GM12878 (cell line): ENCODE data around the gene GVQW3. TPM values are rescaled to one million over a fixed set of nuclear protein-coding genes. Genes with fewer than 3 reads are reported as not detected.

Source experiments
- ATAC-seq: fragments of 200-7000 bp; cut with Tn5 transposase; 3 replicates; pipeline ENCODE4 v1.9.1; 2020; ENCODE audit warnings: mild to moderate bottlenecking, moderate library complexity
- BruUV-seq: library from RNA; stranded (reverse); fragments of 400-500 nt; replicated peaks from 2 replicates; lab custom pipeline; 2021; lab: Mats Ljungman, UMichigan
- CTCF ChIA-PET: fragments of 300-600 bp; sonication (Branson Sonifier 250); formaldehyde crosslinking; extraction: SDS; loops from one replicate; lab custom pipeline; 2021; ENCODE audit warnings: inconsistent platforms; lab: Yijun Ruan, JAX
- POLR2A ChIA-PET: fragments of 350-600 bp; formaldehyde crosslinking; extraction: SDS; loops from one replicate; lab custom pipeline; 2021; ENCODE audit warnings: inconsistent platforms; lab: Charles Lee
- RAD21 ChIA-PET: fragments of 300-600 bp; sonication (Branson Sonifier 250); formaldehyde crosslinking; loops from one replicate; lab custom pipeline; 2023; ENCODE audit warnings: antibody characterized with exemption; ENCODE audit not compliant: unreplicated experiment; lab: Charles Lee
- SMC1A ChIA-PET: fragments of 300-600 bp; sonication (Branson Sonifier 250); formaldehyde crosslinking; loops from one replicate; lab custom pipeline; 2023; ENCODE audit not compliant: unreplicated experiment, uncharacterized antibody; lab: Charles Lee
- DNase-seq: peaks from one replicate; pipeline ENCODE4 v3.0.0-alpha.2; 2011; ENCODE audit warnings: low read depth, low spot score
- FAIRE-seq: peaks from 3 replicates; lab custom pipeline; 2011; peaks lifted over from hg19 to GRCh38; lab: Jason Lieb, UNC
- H2AFZ ChIP-seq: 2 replicates; pipeline ENCODE4 v1.6.0; 2011; ENCODE audit warnings: low read depth, low read length, control low read depth; ENCODE audit not compliant: control insufficient read depth
- H3K27ac ChIP-seq: 2 replicates; pipeline ENCODE4 v1.5.1; 2011; ENCODE audit warnings: control low read depth; ENCODE audit not compliant: control insufficient read depth, insufficient read depth
- H3K27me3 ChIP-seq, 2 experiments: replicated peaks in 1 of 2; 2 replicates each; pipeline versions ENCODE4 v1.6.0 to v1.6.1; 2011; ENCODE audit warnings: low read length in 1 of 2; ENCODE audit not compliant: control insufficient read depth in 2 of 2, insufficient read depth in 2 of 2
- H3K36me3 ChIP-seq, 2 experiments: 2 replicates each; pipeline ENCODE4 v1.5.1; 2011; ENCODE audit warnings: low read length in 1 of 2; ENCODE audit not compliant: control insufficient read depth in 2 of 2, insufficient read depth in 2 of 2
- H3K4me1 ChIP-seq: 2 replicates; pipeline ENCODE4 v1.6.1; 2011; ENCODE audit warnings: mild to moderate bottlenecking, low read length, moderate library complexity, mixed read lengths; ENCODE audit not compliant: control insufficient read depth, insufficient read depth
- H3K4me2 ChIP-seq: 2 replicates; pipeline ENCODE4 v1.6.0; 2011; ENCODE audit warnings: control low read depth; ENCODE audit not compliant: control insufficient read depth, insufficient read depth
- H3K4me3 ChIP-seq: fragments of 200-600 bp; sonication (generic); 2 replicates; pipeline ENCODE4 v1.5.1; 2016
- H3K79me2 ChIP-seq: 2 replicates; pipeline ENCODE4 v1.6.0; 2011; ENCODE audit warnings: low read length; ENCODE audit not compliant: control insufficient read depth, insufficient read depth
- H3K9ac ChIP-seq: 2 replicates; pipeline ENCODE4 v1.8.0; 2011; ENCODE audit warnings: low read length, control low read depth, mixed read lengths; ENCODE audit not compliant: control insufficient read depth, insufficient read depth
- H3K9me3 ChIP-seq: replicated peaks from 3 replicates; pipeline ENCODE4 v1.5.1; 2011; ENCODE audit warnings: mild to moderate bottlenecking, low read length; ENCODE audit not compliant: control insufficient read depth, insufficient read depth
- H4K20me1 ChIP-seq: 2 replicates; pipeline ENCODE4 v1.6.0; 2011; ENCODE audit not compliant: control insufficient read depth, insufficient read depth
- ELK1 ChIP-seq: IDR thresholded peaks from 2 replicates; pipeline ENCODE4 v1.6.1; 2012; ENCODE audit warnings: low read depth, low read length, improper control_type of control experiment
- FOS ChIP-seq: IDR thresholded peaks from 3 replicates; pipeline ENCODE4 v1.6.1; 2011; ENCODE audit warnings: borderline replicate concordance; ENCODE audit not compliant: insufficient read length; ENCODE audit errors: extremely low read depth
- FOXM1 ChIP-seq: IDR thresholded peaks from 2 replicates; pipeline ENCODE4 v1.6.1; 2012; ENCODE audit warnings: low read depth, mild to moderate bottlenecking, inconsistent platforms, low read length, moderate library complexity
- IKZF2 ChIP-seq, 2 experiments: fragments of 450-650 bp; IDR thresholded peaks; 2 replicates each; pipeline ENCODE4 v1.6.1; 2017; ENCODE audit warnings: mild to moderate bottlenecking in 2 of 2, moderate library complexity in 2 of 2
- LARP7 ChIP-seq: fragments of 450-650 bp; IDR thresholded peaks from 2 replicates; pipeline ENCODE4 v1.6.1; 2017; ENCODE audit warnings: mild to moderate bottlenecking
- MTA2 ChIP-seq: fragments of 450-650 bp; IDR thresholded peaks from 2 replicates; pipeline ENCODE4 v1.6.1; 2016; ENCODE audit warnings: low read depth, mild to moderate bottlenecking, moderate library complexity
- NR2F1 ChIP-seq: fragments of 450-650 bp; conservative IDR thresholded peaks from 2 replicates; pipeline ENCODE4 v1.6.1; 2017; ENCODE audit warnings: mild to moderate bottlenecking
- PRDM15 ChIP-seq: fragments of 450-650 bp; formaldehyde crosslinking; IDR thresholded peaks from 2 replicates; pipeline ENCODE4 v1.4.0; 2020; ENCODE audit warnings: mild to moderate bottlenecking, moderate library complexity
- RUNX3 ChIP-seq: IDR thresholded peaks from 2 replicates; pipeline ENCODE4 v1.6.1; 2012; ENCODE audit warnings: low read length, inconsistent platforms
- SMARCA5 ChIP-seq: fragments of 450-650 bp; IDR thresholded peaks from 2 replicates; pipeline ENCODE4 v1.6.1; 2017; ENCODE audit warnings: mild to moderate bottlenecking
- TCF7 ChIP-seq: IDR thresholded peaks from 2 replicates; pipeline ENCODE4 v1.6.1; 2014; ENCODE audit warnings: antibody characterized with exemption, borderline replicate concordance
- ZSCAN29 ChIP-seq: fragments of 450-650 bp; IDR thresholded peaks from 2 replicates; pipeline ENCODE4 v1.6.1; 2017; ENCODE audit warnings: mild to moderate bottlenecking, moderate library complexity
- WGBS: methylation state at CpG from one replicate; pipeline ENCODE4 v1.1.6; 2016; ENCODE audit warnings: low lambda C conversion rate; ENCODE audit not compliant: insufficient replicate concordance, insufficient coverage; ENCODE audit errors: missing lambda C conversion rate; 5-methylcytosine and 5-hydroxymethylcytosine counted together
- in situ Hi-C: fragments of 300-500 bp; cut with MboI; formaldehyde crosslinking; loops from 9 replicates; pipeline ENCODE4 v1.14.3; 2018; ENCODE audit warnings: mixed read lengths
- intact Hi-C: fragments of 100-400 bp; cut with micrococcal nuclease; formaldehyde crosslinking; loops from one replicate; pipeline ENCODE4 v1.14.2; 2022; ENCODE audit not compliant: unreplicated experiment
- polyA plus RNA-seq, 11 experiments: library from polyadenylated mRNA; depleted of rRNA in 4 of 11; unstranded in 6 of 11; stranded (reverse) in 5 of 11; fragments of >200 nt; fragmentation: Nextera tagmentation in 4 of 11; fragmentation: Illumina TruSeq in 1 of 11; extraction: Ambion mirVana in 4 of 11; extraction: Trizol in 1 of 11; gene quantifications; 1 replicate in 1 of 11; 2 replicates in 10 of 11; pipeline versions ENCODE4 v1.2.1 to v1.2.3, GENCODE V29; 2011 to 2016; ENCODE audit warnings: inconsistent platforms in 2 of 11, missing spikeins in 2 of 11, low read depth in 1 of 11
- total RNA-seq, 4 experiments: library from RNA; depleted of rRNA in 3 of 4; stranded (reverse); fragments of >200 nt in 3 of 4; fragmentation: Illumina TruSeq in 1 of 4; extraction: Trizol in 1 of 4; gene quantifications; 2 replicates each; pipeline versions ENCODE4 v1.2.1 to v1.2.3, GENCODE V29; 2013 to 2021
- TF ChIP-seq, protein P1 (sequence below): fragments of 450-650 bp; IDR thresholded peaks from 2 replicates; pipeline ENCODE4 v1.6.1; 2017; ENCODE audit warnings: mild to moderate bottlenecking, moderate library complexity
- TF ChIP-seq, protein P2 (sequence below): fragments of 450-650 bp; IDR thresholded peaks from 2 replicates; pipeline ENCODE4 v1.6.1; 2017; ENCODE audit warnings: antibody characterized with exemption, mild to moderate bottlenecking, moderate library complexity

Gene GVQW3
- total and polyA plus RNA-seq, 10 of the 15 experiments (the other 5 are each of a cell fraction or from before 2014, with no cell fraction given), result 0.13 to 3.3 (median 1.7) TPM

DNA sequence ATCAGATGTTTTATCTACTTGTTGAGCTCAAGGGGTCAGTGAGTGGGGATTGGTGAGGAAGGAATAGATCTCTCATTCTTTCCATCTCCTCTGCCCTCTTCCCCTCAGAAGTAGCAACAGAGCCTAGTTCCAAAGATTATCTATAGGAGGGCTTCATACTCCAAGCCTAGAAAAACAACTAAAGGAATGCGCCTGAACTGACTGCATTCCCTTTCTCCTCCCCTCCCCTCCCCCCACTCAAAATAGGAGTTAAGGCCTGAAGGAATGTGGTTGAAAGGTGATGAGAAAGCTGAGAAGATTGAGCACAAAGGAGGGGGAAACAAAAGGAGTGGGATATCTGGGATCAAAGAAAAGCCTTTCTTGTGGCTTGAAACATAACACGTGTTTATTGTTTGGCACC lies 74.2 kb downstream of the GVQW3 start:
- Histone ChIP-seq H2AFZ (no peak overlapping the region), H3K9me3 (no peaks in the 10 kb centered on the region), H3K4me3 (no peak overlapping the region), H3K4me1 (no peaks in the 10 kb centered on the region), H3K79me2 (no peaks in the 10 kb centered on the region), H3K27me3 (no peaks in the 10 kb centered on the region), H3K36me3 (peaks cover 0 to under 1% of the 10 kb centered on the region in 2 experiments; a peak in 3 of 4 replicates), H3K9ac (no peak overlapping the region), H3K27ac (no peak overlapping the region), H4K20me1 (no peaks in the 10 kb centered on the region), H3K4me2 (no peak overlapping the region)
- ATAC-seq (no peak), FAIRE-seq (no peak), DNase-seq (no peak)
- POLR2A ChIA-PET, result no interaction called here
- RAD21 ChIA-PET, result no interaction called here
- intact Hi-C loops, result no loop called here
- 100% methylated on average over 2 of the region's 2 CpGs for WGBS
- BruUV-seq, result no TSS peak
- SMC1A ChIA-PET, result interaction anchor here (1.7 kb wide), 1 partner anchor 48 kb away, joined by 3 read pairs; no protein-coding TSS in a partner anchor
- CTCF ChIA-PET, result interaction anchor here (1.6 kb wide), 1 partner anchor 10 kb away, joined by 4 read pairs; no protein-coding TSS in a partner anchor
- in situ Hi-C loops, result no loop called here
- TF ChIP-seq ZSCAN29, result no peak
- TF ChIP-seq MTA2, result no peak
- TF ChIP-seq, protein P1, sequence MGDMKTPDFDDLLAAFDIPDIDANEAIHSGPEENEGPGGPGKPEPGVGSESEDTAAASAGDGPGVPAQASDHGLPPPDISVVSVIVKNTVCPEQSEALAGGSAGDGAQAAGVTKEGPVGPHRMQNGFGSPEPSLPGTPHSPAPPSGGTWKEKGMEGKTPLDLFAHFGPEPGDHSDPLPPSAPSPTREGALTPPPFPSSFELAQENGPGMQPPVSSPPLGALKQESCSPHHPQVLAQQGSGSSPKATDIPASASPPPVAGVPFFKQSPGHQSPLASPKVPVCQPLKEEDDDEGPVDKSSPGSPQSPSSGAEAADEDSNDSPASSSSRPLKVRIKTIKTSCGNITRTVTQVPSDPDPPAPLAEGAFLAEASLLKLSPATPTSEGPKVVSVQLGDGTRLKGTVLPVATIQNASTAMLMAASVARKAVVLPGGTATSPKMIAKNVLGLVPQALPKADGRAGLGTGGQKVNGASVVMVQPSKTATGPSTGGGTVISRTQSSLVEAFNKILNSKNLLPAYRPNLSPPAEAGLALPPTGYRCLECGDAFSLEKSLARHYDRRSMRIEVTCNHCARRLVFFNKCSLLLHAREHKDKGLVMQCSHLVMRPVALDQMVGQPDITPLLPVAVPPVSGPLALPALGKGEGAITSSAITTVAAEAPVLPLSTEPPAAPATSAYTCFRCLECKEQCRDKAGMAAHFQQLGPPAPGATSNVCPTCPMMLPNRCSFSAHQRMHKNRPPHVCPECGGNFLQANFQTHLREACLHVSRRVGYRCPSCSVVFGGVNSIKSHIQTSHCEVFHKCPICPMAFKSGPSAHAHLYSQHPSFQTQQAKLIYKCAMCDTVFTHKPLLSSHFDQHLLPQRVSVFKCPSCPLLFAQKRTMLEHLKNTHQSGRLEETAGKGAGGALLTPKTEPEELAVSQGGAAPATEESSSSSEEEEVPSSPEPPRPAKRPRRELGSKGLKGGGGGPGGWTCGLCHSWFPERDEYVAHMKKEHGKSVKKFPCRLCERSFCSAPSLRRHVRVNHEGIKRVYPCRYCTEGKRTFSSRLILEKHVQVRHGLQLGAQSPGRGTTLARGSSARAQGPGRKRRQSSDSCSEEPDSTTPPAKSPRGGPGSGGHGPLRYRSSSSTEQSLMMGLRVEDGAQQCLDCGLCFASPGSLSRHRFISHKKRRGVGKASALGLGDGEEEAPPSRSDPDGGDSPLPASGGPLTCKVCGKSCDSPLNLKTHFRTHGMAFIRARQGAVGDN, result no peak
- TF ChIP-seq SMARCA5, result no peak
- no peak for TF ChIP-seq ELK1
- TF ChIP-seq LARP7, result no peak
- no peak for TF ChIP-seq RUNX3
- TF ChIP-seq NR2F1, result no peak
- no peak for TF ChIP-seq FOS
- no peak for TF ChIP-seq IKZF2 (IDR thresholded peaks at IDR 0.05)
- TF ChIP-seq, protein P2, sequence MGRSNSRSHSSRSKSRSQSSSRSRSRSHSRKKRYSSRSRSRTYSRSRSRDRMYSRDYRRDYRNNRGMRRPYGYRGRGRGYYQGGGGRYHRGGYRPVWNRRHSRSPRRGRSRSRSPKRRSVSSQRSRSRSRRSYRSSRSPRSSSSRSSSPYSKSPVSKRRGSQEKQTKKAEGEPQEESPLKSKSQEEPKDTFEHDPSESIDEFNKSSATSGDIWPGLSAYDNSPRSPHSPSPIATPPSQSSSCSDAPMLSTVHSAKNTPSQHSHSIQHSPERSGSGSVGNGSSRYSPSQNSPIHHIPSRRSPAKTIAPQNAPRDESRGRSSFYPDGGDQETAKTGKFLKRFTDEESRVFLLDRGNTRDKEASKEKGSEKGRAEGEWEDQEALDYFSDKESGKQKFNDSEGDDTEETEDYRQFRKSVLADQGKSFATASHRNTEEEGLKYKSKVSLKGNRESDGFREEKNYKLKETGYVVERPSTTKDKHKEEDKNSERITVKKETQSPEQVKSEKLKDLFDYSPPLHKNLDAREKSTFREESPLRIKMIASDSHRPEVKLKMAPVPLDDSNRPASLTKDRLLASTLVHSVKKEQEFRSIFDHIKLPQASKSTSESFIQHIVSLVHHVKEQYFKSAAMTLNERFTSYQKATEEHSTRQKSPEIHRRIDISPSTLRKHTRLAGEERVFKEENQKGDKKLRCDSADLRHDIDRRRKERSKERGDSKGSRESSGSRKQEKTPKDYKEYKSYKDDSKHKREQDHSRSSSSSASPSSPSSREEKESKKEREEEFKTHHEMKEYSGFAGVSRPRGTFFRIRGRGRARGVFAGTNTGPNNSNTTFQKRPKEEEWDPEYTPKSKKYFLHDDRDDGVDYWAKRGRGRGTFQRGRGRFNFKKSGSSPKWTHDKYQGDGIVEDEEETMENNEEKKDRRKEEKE, result no peak
- no peak for TF ChIP-seq PRDM15
- TF ChIP-seq FOXM1, result no peak
- no peak for TF ChIP-seq TCF7
